Activated B cell treated with CpG ODN at 0.5 μM for 24 hours (primary cell): ENCODE data around the gene MAST2. TPM values are rescaled to one million over a fixed set of nuclear protein-coding genes. Genes with fewer than 3 reads are reported as not detected.

Experiments used
- ATAC-seq: fragments of 200-7000 bp; cut with Tn5 transposase; one replicate; pipeline ENCODE4 v1.10.0; 2021; ENCODE audit warnings: low read depth, mild to moderate bottlenecking, moderate library complexity
- CTCF ChIA-PET: fragments of 350-600 bp; sonication (Branson Sonifier 250); formaldehyde crosslinking; loops from one replicate; lab custom pipeline; 2021; ENCODE audit warnings: antibody characterized with exemption; lab: Charles Lee
- POLR2A ChIA-PET: fragments of 350-600 bp; sonication (Branson Sonifier 250); formaldehyde crosslinking; loops from one replicate; lab custom pipeline; 2021; ENCODE audit warnings: antibody characterized with exemption; lab: Charles Lee
- DNase-seq: peaks from one replicate; pipeline ENCODE4 v3.0.0; 2022
- H3K27ac Mint-ChIP-seq: one replicate; pipeline ENCODE4 v1.8.0; 2020; ENCODE audit warnings: mixed read lengths
- H3K27me3 Mint-ChIP-seq: one replicate; pipeline ENCODE4 v1.8.0; 2021; ENCODE audit warnings: mixed read lengths
- H3K36me3 Mint-ChIP-seq: one replicate; pipeline ENCODE4 v1.8.0; 2021; ENCODE audit warnings: low read depth, mixed read lengths
- H3K4me1 Mint-ChIP-seq: one replicate; pipeline ENCODE4 v1.8.0; 2021; ENCODE audit warnings: mixed read lengths
- H3K4me3 Mint-ChIP-seq: one replicate; pipeline ENCODE4 v1.8.0; 2020; ENCODE audit warnings: mild to moderate bottlenecking, mixed read lengths
- H3K9me3 Mint-ChIP-seq: one replicate; pipeline ENCODE4 v1.8.0; 2020; ENCODE audit warnings: mixed read lengths
- intact Hi-C: fragments of 100-400 bp; cut with micrococcal nuclease; formaldehyde crosslinking; loops from one replicate; pipeline ENCODE4 v1.15.1; 2024
- total RNA-seq: library from RNA; stranded (reverse); gene quantifications from 2 replicates; pipeline ENCODE4 v1.2.3, GENCODE V29; 2022
- TF ChIP-seq, protein P1 (sequence below): fragments of 200-600 bp; IDR thresholded peaks from one replicate; pipeline ENCODE4 v1.8.0; 2022; ENCODE audit warnings: antibody characterized with exemption, mild to moderate bottlenecking

Gene MAST2
- total RNA-seq, 1 donor from 2014 or later: 20.9 TPM

DNA sequence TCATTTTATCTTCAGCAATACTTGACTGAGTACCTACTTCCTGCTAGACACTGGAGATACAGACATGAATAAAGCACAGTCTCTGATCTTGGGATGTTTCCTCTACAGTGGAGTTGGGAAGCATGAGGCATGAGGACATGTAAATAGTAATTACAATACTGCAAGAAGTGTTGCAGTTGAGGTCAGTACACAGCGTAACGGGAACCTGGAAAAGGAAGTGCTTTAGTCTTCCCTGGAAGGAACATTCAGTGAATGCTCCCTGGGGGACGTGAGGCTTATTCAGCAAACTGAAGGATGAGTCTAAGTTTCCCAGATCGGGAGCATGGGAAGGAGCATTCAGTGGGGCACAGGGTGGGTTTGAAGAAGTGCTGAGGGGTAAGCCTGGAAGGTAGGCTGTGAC, 216.6 kb downstream of the MAST2 start:
- no peak overlapping the region for H3K27ac Mint-ChIP-seq
- CTCF ChIA-PET: no interaction called here
- TF ChIP-seq, protein P1, sequence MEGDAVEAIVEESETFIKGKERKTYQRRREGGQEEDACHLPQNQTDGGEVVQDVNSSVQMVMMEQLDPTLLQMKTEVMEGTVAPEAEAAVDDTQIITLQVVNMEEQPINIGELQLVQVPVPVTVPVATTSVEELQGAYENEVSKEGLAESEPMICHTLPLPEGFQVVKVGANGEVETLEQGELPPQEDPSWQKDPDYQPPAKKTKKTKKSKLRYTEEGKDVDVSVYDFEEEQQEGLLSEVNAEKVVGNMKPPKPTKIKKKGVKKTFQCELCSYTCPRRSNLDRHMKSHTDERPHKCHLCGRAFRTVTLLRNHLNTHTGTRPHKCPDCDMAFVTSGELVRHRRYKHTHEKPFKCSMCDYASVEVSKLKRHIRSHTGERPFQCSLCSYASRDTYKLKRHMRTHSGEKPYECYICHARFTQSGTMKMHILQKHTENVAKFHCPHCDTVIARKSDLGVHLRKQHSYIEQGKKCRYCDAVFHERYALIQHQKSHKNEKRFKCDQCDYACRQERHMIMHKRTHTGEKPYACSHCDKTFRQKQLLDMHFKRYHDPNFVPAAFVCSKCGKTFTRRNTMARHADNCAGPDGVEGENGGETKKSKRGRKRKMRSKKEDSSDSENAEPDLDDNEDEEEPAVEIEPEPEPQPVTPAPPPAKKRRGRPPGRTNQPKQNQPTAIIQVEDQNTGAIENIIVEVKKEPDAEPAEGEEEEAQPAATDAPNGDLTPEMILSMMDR: no peak
- H3K4me3 Mint-ChIP-seq: no peak overlapping the region
- no peaks in the 10 kb centered on the region for H3K27me3 Mint-ChIP-seq
- no peak for DNase-seq
- H3K9me3 Mint-ChIP-seq: no peaks in the 10 kb centered on the region
- ATAC-seq: no peak
- intact Hi-C loops: no loop called here
- POLR2A ChIA-PET: no interaction called here
- H3K36me3 Mint-ChIP-seq: peaks cover 11% of the 10 kb centered on the region
- no peaks in the 10 kb centered on the region for H3K4me1 Mint-ChIP-seq

DNA sequence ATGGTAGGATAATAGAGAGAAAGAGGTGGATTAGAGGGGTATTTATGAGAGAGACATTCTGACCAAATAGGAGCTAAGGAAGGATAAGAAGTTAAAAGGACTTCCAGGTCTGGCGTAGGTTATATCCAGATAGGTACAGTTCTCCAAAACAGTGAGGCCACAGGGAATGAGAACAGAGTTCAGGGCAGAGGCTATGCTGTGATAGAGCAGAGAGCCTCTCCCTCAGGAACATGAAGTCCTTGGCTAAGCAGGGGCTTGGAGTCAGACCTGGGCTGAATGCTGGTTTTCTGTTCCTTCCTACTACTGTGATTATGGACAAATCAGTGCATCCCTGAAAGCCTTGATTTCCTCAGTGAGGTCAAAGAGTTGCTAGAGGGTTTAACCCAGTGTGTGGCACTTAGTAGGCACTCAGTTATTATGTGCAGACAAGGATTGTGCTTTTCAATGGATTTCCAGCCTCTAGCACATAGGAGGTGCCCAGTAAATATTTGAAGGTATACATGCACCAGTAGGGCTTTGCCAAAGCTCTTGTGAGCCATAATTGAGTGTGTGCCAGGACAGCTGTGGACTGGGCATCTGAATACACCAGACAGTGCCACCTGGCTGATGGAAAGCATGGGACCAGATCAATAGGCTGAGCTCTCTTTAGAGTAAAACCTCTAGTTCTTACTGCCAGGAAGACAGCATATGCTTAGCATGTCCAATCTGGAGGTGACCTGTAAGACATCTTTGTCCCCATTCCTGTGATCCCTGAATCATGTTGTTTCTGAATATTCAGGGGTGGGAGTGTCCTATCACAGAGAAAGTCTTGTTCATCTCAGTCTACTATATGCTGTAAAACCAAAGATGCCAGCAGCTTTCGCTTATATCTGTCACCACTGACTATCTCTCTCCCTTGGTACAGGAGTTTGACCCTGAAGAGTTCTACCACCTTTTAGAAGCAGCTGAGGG, 217.9 kb downstream of the MAST2 start:
- no peak overlapping the region for H3K4me3 Mint-ChIP-seq
- peaks cover 11% of the 10 kb centered on the region for H3K36me3 Mint-ChIP-seq
- no peak for ATAC-seq
- TF ChIP-seq, protein P1: no peak
- no peaks in the 10 kb centered on the region for H3K9me3 Mint-ChIP-seq
- no peak for DNase-seq
- H3K27me3 Mint-ChIP-seq: no peaks in the 10 kb centered on the region
- POLR2A ChIA-PET: no interaction called here
- H3K27ac Mint-ChIP-seq: no peak overlapping the region
- CTCF ChIA-PET: no interaction called here
- H3K4me1 Mint-ChIP-seq: no peaks in the 10 kb centered on the region
- intact Hi-C loops: no loop called here

DNA sequence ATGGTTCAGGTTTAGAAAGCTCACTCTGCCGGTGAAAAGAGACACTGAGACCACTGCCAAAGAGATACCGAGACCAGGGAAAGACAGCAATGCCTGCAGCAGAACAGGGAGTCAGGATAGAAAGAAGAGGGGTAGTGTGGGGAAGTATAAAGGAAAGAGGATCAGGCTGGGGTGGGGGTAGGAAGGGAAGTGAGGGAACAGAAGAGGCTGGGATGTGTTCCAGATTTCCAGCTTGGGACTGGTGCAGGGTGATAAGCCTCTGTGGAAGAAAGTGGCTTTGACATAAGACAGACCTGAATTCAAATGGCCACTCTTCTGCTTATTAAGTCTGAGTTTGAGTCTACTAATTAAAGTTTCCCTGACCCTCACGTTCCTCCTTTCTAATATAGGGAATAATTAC, 223.1 kb downstream of the MAST2 start:
- TF ChIP-seq, protein P1: no peak
- ATAC-seq: no peak
- H3K27ac Mint-ChIP-seq: no peak overlapping the region
- H3K9me3 Mint-ChIP-seq: no peaks in the 10 kb centered on the region
- CTCF ChIA-PET: no interaction called here
- intact Hi-C loops: no loop called here
- H3K27me3 Mint-ChIP-seq: no peaks in the 10 kb centered on the region
- H3K4me1 Mint-ChIP-seq: no peaks in the 10 kb centered on the region
- no peak overlapping the region for H3K4me3 Mint-ChIP-seq
- no peak for DNase-seq
- peaks cover 15% of the 10 kb centered on the region for H3K36me3 Mint-ChIP-seq
- POLR2A ChIA-PET: no interaction called here

DNA sequence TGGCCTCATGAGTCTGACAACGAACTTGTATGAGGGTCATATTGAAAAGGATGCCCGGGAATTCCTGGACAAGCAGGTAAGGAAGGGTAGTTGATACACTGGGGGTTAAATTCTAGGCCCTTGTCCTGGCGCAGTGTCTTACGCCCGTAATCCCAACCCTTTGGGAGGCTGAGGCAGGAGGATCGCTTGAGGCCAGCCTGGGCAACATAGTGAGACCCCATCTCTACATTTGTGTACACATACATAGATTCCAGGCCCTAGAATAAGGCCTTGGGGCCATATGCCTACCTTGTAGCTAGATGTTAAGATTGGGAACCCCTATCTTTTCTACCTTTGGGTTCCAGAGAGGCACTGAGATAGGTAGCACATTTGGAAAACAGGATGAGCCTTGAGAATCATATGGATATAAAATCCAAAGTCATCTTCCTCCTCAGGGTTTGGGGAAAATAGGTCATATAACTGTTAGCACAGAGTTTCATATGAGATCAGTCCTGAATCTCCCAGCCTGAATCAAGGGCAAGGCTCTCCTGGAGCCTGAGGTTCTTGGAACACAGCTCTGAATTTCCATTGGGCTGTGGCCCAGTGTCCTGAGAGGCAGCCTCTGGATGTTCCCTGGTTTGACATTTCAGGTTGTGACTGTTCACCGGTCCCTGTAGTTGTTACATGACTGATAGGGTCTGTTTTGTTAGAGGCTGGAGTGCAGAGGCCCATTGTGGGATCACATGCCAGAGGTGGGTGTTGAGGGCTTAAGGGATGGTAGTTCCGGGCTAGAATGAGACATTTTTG, 224.6 kb downstream of the MAST2 start:
- CTCF ChIA-PET: no interaction called here
- TF ChIP-seq, protein P1: no peak
- Mint-ChIP-seq H3K9me3 (no peaks in the 10 kb centered on the region), H3K4me3 (no peak overlapping the region), H3K4me1 (no peaks in the 10 kb centered on the region), H3K27ac (no peak overlapping the region), H3K36me3 (peaks cover 15% of the 10 kb centered on the region), H3K27me3 (no peaks in the 10 kb centered on the region)
- intact Hi-C loops: no loop called here
- DNase-seq (no peak), ATAC-seq (no peak)
- POLR2A ChIA-PET: no interaction called here
